Neural cell (in vitro differentiated cells): Measurements from ENCODE around the gene SH3GL3. TPM values are rescaled to one million over a fixed set of nuclear protein-coding genes. Genes with fewer than 3 reads are reported as not detected.

Experiments
- H2AFZ ChIP-seq: fragments of 200-600, 300-800 bp; sonication (generic), shearing (Covaris generic); 2 replicates; pipeline ENCODE4 v1.6.0; 2014; ENCODE audit warnings: low read depth, mild to moderate bottlenecking, antibody characterized with exemption, low read length, moderate library complexity
- H3F3A ChIP-seq: fragments of 200-600 bp; shearing (Covaris generic); 2 replicates; pipeline ENCODE4 v1.6.1; 2016; ENCODE audit warnings: mild to moderate bottlenecking, moderate library complexity, mixed read lengths, antibody characterized with exemption, low read length; ENCODE audit not compliant: insufficient read depth, poor library complexity, severe bottlenecking
- H3K27ac ChIP-seq: fragments of 200-600, 300-800 bp; sonication (generic), shearing (Covaris generic); 2 replicates; pipeline ENCODE4 v1.5.1; 2014; ENCODE audit warnings: mild to moderate bottlenecking, low read length, moderate library complexity
- H3K27me3 ChIP-seq: fragments of 300-800, 200-600 bp; sonication (generic), shearing (Covaris generic); 2 replicates; pipeline ENCODE4 v1.6.0; 2014; ENCODE audit warnings: mild to moderate bottlenecking, low read depth, low read length, moderate library complexity; ENCODE audit not compliant: insufficient read depth
- H3K36me3 ChIP-seq: fragments of 300-800, 200-600 bp; sonication (generic), shearing (Covaris generic); 2 replicates; pipeline ENCODE4 v1.5.1; 2014; ENCODE audit warnings: mild to moderate bottlenecking, antibody characterized with exemption, low read length, moderate library complexity; ENCODE audit not compliant: insufficient read depth
- H3K4me2 ChIP-seq: fragments of 300-800, 200-600 bp; sonication (generic), shearing (Covaris generic); 2 replicates; pipeline ENCODE4 v1.6.0; 2014; ENCODE audit warnings: mild to moderate bottlenecking, low read length
- H3K4me3 ChIP-seq: fragments of 300-800, 200-600 bp; sonication (generic), shearing (Covaris generic); 2 replicates; pipeline ENCODE4 v1.5.1; 2014; ENCODE audit warnings: mild to moderate bottlenecking, low read length, moderate library complexity
- H3K79me2 ChIP-seq: fragments of 200-600 bp; shearing (Covaris generic); replicated peaks from 2 replicates; pipeline ENCODE4 v1.6.0; 2014; ENCODE audit warnings: mild to moderate bottlenecking, low read length, moderate library complexity; ENCODE audit not compliant: insufficient read depth
- H3K9ac ChIP-seq: fragments of 300-800, 200-600 bp; sonication (generic), shearing (Covaris generic); 2 replicates; pipeline ENCODE4 v1.6.1; 2016; ENCODE audit warnings: mild to moderate bottlenecking, low read length, mixed read lengths
- H3K9me2 ChIP-seq: fragments of 200-600 bp; shearing (Covaris generic); 2 replicates; pipeline ENCODE4 v1.6.1; 2016; ENCODE audit warnings: mild to moderate bottlenecking, low read length, mixed read lengths; ENCODE audit not compliant: insufficient read depth
- H3K9me3 ChIP-seq: fragments of 200-600, 300-800 bp; sonication (generic), shearing (Covaris generic); 2 replicates; pipeline ENCODE4 v1.6.1; 2016; ENCODE audit warnings: mild to moderate bottlenecking, mixed run types, low read length, moderate library complexity, mixed read lengths
- H4K20me1 ChIP-seq: fragments of 200-600 bp; shearing (Covaris generic); 2 replicates; pipeline ENCODE4 v1.6.1; 2016; ENCODE audit warnings: mild to moderate bottlenecking, mixed run types; ENCODE audit not compliant: insufficient read depth
- CTCF ChIP-seq: fragments of 450-650 bp; IDR thresholded peaks from 2 replicates; pipeline ENCODE4 v1.5.1; 2014; ENCODE audit warnings: antibody characterized with exemption, mild to moderate bottlenecking, moderate library complexity; ENCODE audit not compliant: poor library complexity, severe bottlenecking
- EP300 ChIP-seq: fragments of 450-650 bp; conservative IDR thresholded peaks from 2 replicates; pipeline ENCODE4 v1.6.1; 2014; ENCODE audit warnings: antibody characterized with exemption, mild to moderate bottlenecking, moderate library complexity; ENCODE audit not compliant: poor library complexity, severe bottlenecking
- EZH2 ChIP-seq: fragments of 200-600, 300-800 bp; shearing (Covaris generic), sonication (generic); IDR thresholded peaks from 2 replicates; pipeline ENCODE4 v1.6.1; 2014; ENCODE audit warnings: antibody characterized with exemption, low read length, borderline replicate concordance, mild to moderate bottlenecking; ENCODE audit not compliant: insufficient read depth, poor library complexity, severe bottlenecking
- MXI1 ChIP-seq: fragments of 450-650 bp; conservative IDR thresholded peaks from 2 replicates; pipeline ENCODE4 v1.6.1; 2014; ENCODE audit warnings: antibody characterized with exemption, mild to moderate bottlenecking; ENCODE audit not compliant: poor library complexity, severe bottlenecking
- POLR2AphosphoS5 ChIP-seq: IDR thresholded peaks from 2 replicates; pipeline ENCODE4 v1.6.1; 2012
- RAD21 ChIP-seq: fragments of 450-650 bp; conservative IDR thresholded peaks from 2 replicates; pipeline ENCODE4 v1.6.1; 2014; ENCODE audit warnings: antibody characterized with exemption, mild to moderate bottlenecking, moderate library complexity
- REST ChIP-seq: IDR thresholded peaks from 2 replicates; pipeline ENCODE4 v1.6.1; 2012; ENCODE audit warnings: borderline replicate concordance
- SMC3 ChIP-seq: fragments of 450-650 bp; conservative IDR thresholded peaks from 2 replicates; pipeline ENCODE4 v1.6.1; 2014; ENCODE audit warnings: antibody characterized with exemption, mild to moderate bottlenecking, moderate library complexity; ENCODE audit not compliant: poor library complexity
- TAF1 ChIP-seq: IDR thresholded peaks from 2 replicates; pipeline ENCODE4 v1.6.1; 2012; ENCODE audit warnings: low read depth
- polyA plus RNA-seq: library from polyadenylated mRNA; depleted of rRNA; stranded (reverse); fragments of >200 nt; gene quantifications from 2 replicates; pipeline ENCODE4 v1.2.3, GENCODE V29; 2014

SH3GL3 gene
- polyA plus RNA-seq, 1 donor from 2014 or later = 104 TPM

GRCh38 chr15:83592370-83593040 lies 145.4 kb downstream of the SH3GL3 start:
- no peak overlapping the region for H3K4me2 ChIP-seq
- H3K9me3 ChIP-seq = no peaks in the 10 kb centered on the region
- no peaks in the 10 kb centered on the region for H3K27me3 ChIP-seq
- no peaks in the 10 kb centered on the region for H3F3A ChIP-seq
- no peak overlapping the region for H2AFZ ChIP-seq
- H3K79me2 ChIP-seq = no peaks in the 10 kb centered on the region
- H4K20me1 ChIP-seq = no peaks in the 10 kb centered on the region
- no peak overlapping the region for H3K9ac ChIP-seq
- H3K9me2 ChIP-seq = no peaks in the 10 kb centered on the region
- H3K4me3 ChIP-seq = no peak overlapping the region
- no peak overlapping the region for H3K27ac ChIP-seq
- H3K36me3 ChIP-seq = no peaks in the 10 kb centered on the region
- no peak for TF ChIP-seq RAD21
- no peak for TF ChIP-seq CTCF
- no peak for TF ChIP-seq EP300

GRCh38 chr15:83595191-83595590 lies 148.1 kb downstream of the SH3GL3 start:
- Histone ChIP-seq H3F3A (no peaks in the 10 kb centered on the region), H3K27me3 (no peaks in the 10 kb centered on the region), H3K9me2 (no peaks in the 10 kb centered on the region), H3K79me2 (no peaks in the 10 kb centered on the region), H3K4me3 (no peak overlapping the region), H3K9ac (no peak overlapping the region), H3K27ac (no peak overlapping the region), H4K20me1 (no peaks in the 10 kb centered on the region), H2AFZ (no peak overlapping the region), H3K9me3 (no peaks in the 10 kb centered on the region), H3K36me3 (no peaks in the 10 kb centered on the region), H3K4me2 (no peak overlapping the region)
- TF ChIP-seq EP300 = no peak
- TF ChIP-seq SMC3 = no peak
- no peak for TF ChIP-seq REST
- TF ChIP-seq CTCF = no peak
- TF ChIP-seq RAD21 = no peak
- TF ChIP-seq TAF1 = no peak
- TF ChIP-seq MXI1 = no peak
- no peak for TF ChIP-seq POLR2AphosphoS5
- no peak for TF ChIP-seq EZH2
